ENCODE results near the gene BPIFB6. TPM values are rescaled to one million over a fixed set of nuclear protein-coding genes. Genes with fewer than 3 reads are reported as not detected.

Gene BPIFB6
- total and polyA plus RNA-seq, 10 of the 15 experiments (the other 5 are each of a cell fraction or from before 2014, with no cell fraction given) = not detected

- ChIA-PET RAD21 (ENCODE audit: unreplicated experiment) (no interaction called here), CTCF (no interaction called here), SMC1A (ENCODE audit: uncharacterized antibody, unreplicated experiment) (no interaction called here), POLR2A (no interaction called here)
- DNase-seq (ENCODE audit: low read depth, low spot score) = no peak
- H3K4me3 ChIP-seq = no peak overlapping the region
- no peaks in the 10 kb centered on the region for H3K36me3 ChIP-seq (ENCODE audit: control insufficient read depth in 2 of 2, insufficient read depth in 2 of 2, low read length in 1 of 2)
- H3K9me3 ChIP-seq (replicated peaks; ENCODE audit: control insufficient read depth, insufficient read depth, low read length) = no peaks in the 10 kb centered on the region
- no peak overlapping the region for H3K4me2 ChIP-seq (ENCODE audit: control insufficient read depth, insufficient read depth)
- WGBS (ENCODE audit: insufficient coverage, insufficient replicate concordance, low lambda C conversion rate, missing lambda C conversion rate) = 46% methylated on average over 21 of the region's 22 CpGs
- no peaks in the 10 kb centered on the region for H4K20me1 ChIP-seq (ENCODE audit: control insufficient read depth, insufficient read depth)
- H2AFZ ChIP-seq (ENCODE audit: control insufficient read depth, low read depth, low read length) = no peak overlapping the region
- no peak overlapping the region for H3K27ac ChIP-seq (ENCODE audit: control insufficient read depth, insufficient read depth)
- in situ Hi-C loops (cut with MboI) = no loop called here
- FAIRE-seq = no peak
- no peaks in the 10 kb centered on the region for H3K4me1 ChIP-seq (ENCODE audit: control insufficient read depth, insufficient read depth, low read length)
- no peaks in the 10 kb centered on the region; a peak in 1 of 4 replicates for H3K27me3 ChIP-seq (replicated peaks in 1 of 2; ENCODE audit: control insufficient read depth in 2 of 2, insufficient read depth in 2 of 2, low read length in 1 of 2)
- H3K79me2 ChIP-seq (ENCODE audit: control insufficient read depth, insufficient read depth, low read length) = no peaks in the 10 kb centered on the region
- no peak overlapping the region for H3K9ac ChIP-seq (ENCODE audit: control insufficient read depth, insufficient read depth, low read length)
- BruUV-seq (replicated peaks) = no TSS peak
- intact Hi-C loops (cut with micrococcal nuclease; ENCODE audit: unreplicated experiment) = no loop called here
- ATAC-seq = no peak
- no peak for TF ChIP-seq MEF2A (IDR thresholded peaks at IDR 0.05; ENCODE audit: insufficient read depth, low read depth, low read length)
- no peak for TF ChIP-seq CREB1 (IDR thresholded peaks at IDR 0.05; ENCODE audit: low read depth)
- no peak for TF ChIP-seq MEF2B (IDR thresholded peaks at IDR 0.05; ENCODE audit: partially characterized antibody, poor library complexity, severe bottlenecking)
- TF ChIP-seq IKZF2 (IDR thresholded peaks at IDR 0.05) = no peak
- TF ChIP-seq POU2F2 (IDR thresholded peaks at IDR 0.05; ENCODE audit: borderline replicate concordance, low read depth, low read length) = no peak
- no peak for TF ChIP-seq TCF7 (IDR thresholded peaks at IDR 0.05; ENCODE audit: borderline replicate concordance)
- TF ChIP-seq NR2F1 (conservative IDR thresholded peaks at IDR 0.05) = no peak
- TF ChIP-seq STAT1 (conservative IDR thresholded peaks at IDR 0.05) = no peak
- TF ChIP-seq BCL3 (IDR thresholded peaks at IDR 0.05; ENCODE audit: borderline replicate concordance, insufficient read depth, low read depth, low read length, poor library complexity, severe bottlenecking) = no peak
- TF ChIP-seq NKRF (conservative IDR thresholded peaks at IDR 0.05) = no peak
- no peak for TF ChIP-seq RFX5 (IDR thresholded peaks at IDR 0.05; ENCODE audit: low read depth, low read length)
- TF ChIP-seq RELB (IDR thresholded peaks at IDR 0.05; ENCODE audit: low read depth) = no peak
- TF ChIP-seq DPF2 (IDR thresholded peaks at IDR 0.05) = no peak
- no peak for TF ChIP-seq SMARCA5 (IDR thresholded peaks at IDR 0.05)
- TF ChIP-seq MYB (IDR thresholded peaks at IDR 0.05; ENCODE audit: borderline replicate concordance, low read depth, low read length) = no peak
- TF ChIP-seq EP300 (IDR thresholded peaks at IDR 0.05; ENCODE audit: borderline replicate concordance in 1 of 2, control insufficient read depth in 1 of 2, low read depth in 2 of 2, low read length in 2 of 2) = no peak
- no peak for TF ChIP-seq POLR2AphosphoS2 (IDR thresholded peaks at IDR 0.05; ENCODE audit: low read depth, low read length)
- no peak for TF ChIP-seq CBFB (IDR thresholded peaks at IDR 0.05; ENCODE audit: low read depth)
- no peak for TF ChIP-seq GATAD2B (conservative IDR thresholded peaks at IDR 0.05; ENCODE audit: low read depth)
Measured at GRCh38 chr20:33059741-33060390, 28.4 kb downstream of the BPIFB6 start.

Data from GM12878 (cell line).